B cell (primary cell): ENCODE data around the gene CACHD1. TPM values are rescaled to one million over a fixed set of nuclear protein-coding genes. Genes with fewer than 3 reads are reported as not detected.

ENCODE experiments used
- ATAC-seq: fragments of 200-7000 bp; cut with Tn5 transposase; one replicate; pipeline ENCODE4 v1.10.0; 2021; ENCODE audit warnings: low read depth, mild to moderate bottlenecking, moderate number of reproducible peaks, moderate library complexity
- CTCF ChIA-PET: fragments of 350-600 bp; sonication (Branson Sonifier 250); formaldehyde crosslinking; loops from one replicate; lab custom pipeline; 2021; ENCODE audit warnings: antibody characterized with exemption, inconsistent platforms; lab: Charles Lee
- POLR2A ChIA-PET: fragments of 350-600 bp; sonication (Branson Sonifier 250); formaldehyde crosslinking; loops from one replicate; lab custom pipeline; 2021; ENCODE audit warnings: antibody characterized with exemption; lab: Charles Lee
- DNase-seq: peaks from one replicate; pipeline ENCODE4 v3.0.0; 2013
- H2AFZ ChIP-seq: 2 replicates; pipeline ENCODE4 v1.6.1; 2012; ENCODE audit warnings: mild to moderate bottlenecking, low read depth, low read length; ENCODE audit not compliant: insufficient read depth, poor library complexity, severe bottlenecking
- H3K27ac ChIP-seq, 2 donors: 1 replicate in 1 of 2; 2 replicates in 1 of 2; pipeline ENCODE4 v1.5.1; 2012 to 2013; ENCODE audit warnings: low read length in 2 of 2, mild to moderate bottlenecking in 2 of 2, moderate library complexity in 1 of 2
- H3K27me3 ChIP-seq, 4 experiments: fragments of 200-600 bp in 1 of 4; sonication (generic) in 1 of 4; replicated peaks in 1 of 4; 1 replicate in 2 of 4; 2 replicates in 2 of 4; pipeline versions ENCODE4 v1.6.1 to v1.7.0; 2013 to 2016; ENCODE audit warnings: low read length in 3 of 4, mild to moderate bottlenecking in 2 of 4, mixed read lengths in 1 of 4, moderate library complexity in 1 of 4; ENCODE audit not compliant: insufficient read depth in 4 of 4, control insufficient read depth in 3 of 4; ENCODE audit errors: control extremely low read depth in 1 of 4
- H3K36me3 ChIP-seq, 2 experiments: replicated peaks in 1 of 2; 1 replicate in 1 of 2; 2 replicates in 1 of 2; pipeline versions ENCODE4 v1.6.1 to v1.7.1; 2013; ENCODE audit warnings: low read length in 1 of 2; ENCODE audit not compliant: insufficient read depth in 2 of 2, control insufficient read depth in 1 of 2; ENCODE audit errors: control extremely low read depth in 1 of 2, extremely low read depth in 1 of 2
- H3K4me1 ChIP-seq, 2 donors: fragments of 200-600 bp in 1 of 2; sonication (generic) in 1 of 2; 1 replicate in 1 of 2; 2 replicates in 1 of 2; pipeline versions ENCODE4 v1.5.1 to v1.6.1; 2013 to 2017; ENCODE audit warnings: low read length in 2 of 2; ENCODE audit not compliant: control insufficient read depth in 2 of 2, insufficient read depth in 2 of 2
- H3K4me2 ChIP-seq: replicated peaks from 2 replicates; pipeline ENCODE3; 2012; ENCODE audit warnings: mild to moderate bottlenecking, low read depth, low read length; ENCODE audit not compliant: poor library complexity, severe bottlenecking
- H3K4me3 ChIP-seq, 5 experiments: fragments of 200-600 bp in 1 of 5; sonication (generic) in 1 of 5; 1 replicate in 3 of 5; 2 replicates in 2 of 5; pipeline versions ENCODE4 v1.5.1 to v1.7.0; 2011 to 2016; ENCODE audit warnings: low read length in 4 of 5, mild to moderate bottlenecking in 4 of 5, low read depth in 2 of 5, control low read depth in 1 of 5, moderate library complexity in 1 of 5; ENCODE audit not compliant: insufficient read depth in 1 of 5; ENCODE audit errors: control extremely low read depth in 1 of 5, extremely low read depth in 1 of 5
- H3K79me2 ChIP-seq: fragments of 200-600 bp; sonication (generic); one replicate; pipeline ENCODE4 v1.6.0; 2016; ENCODE audit warnings: low read length; ENCODE audit not compliant: control insufficient read depth, insufficient read depth
- H3K9ac ChIP-seq: fragments of 200-600 bp; sonication (generic); 2 replicates; pipeline ENCODE4 v1.6.1; 2017; ENCODE audit warnings: mild to moderate bottlenecking, low read length, moderate library complexity
- H3K9me3 ChIP-seq, 3 donors: one replicate each; pipeline versions ENCODE4 v1.6.1 to v1.7.1; 2013; ENCODE audit warnings: low read length in 2 of 3; ENCODE audit not compliant: control insufficient read depth in 2 of 3, insufficient read depth in 1 of 3; ENCODE audit errors: control extremely low read depth in 1 of 3
- H4K20me1 ChIP-seq: 2 replicates; pipeline ENCODE4 v1.6.0; 2012; ENCODE audit warnings: mild to moderate bottlenecking, low read length; ENCODE audit not compliant: insufficient read depth, control insufficient read depth, poor library complexity, severe bottlenecking
- H3K27ac Mint-ChIP-seq: one replicate; pipeline ENCODE4 v1.8.0; 2021; ENCODE audit warnings: mixed read lengths
- H3K27me3 Mint-ChIP-seq: one replicate; pipeline ENCODE4 v1.8.0; 2021; ENCODE audit warnings: mixed read lengths
- H3K4me1 Mint-ChIP-seq: one replicate; pipeline ENCODE4 v1.8.0; 2021; ENCODE audit warnings: mixed read lengths
- H3K4me3 Mint-ChIP-seq: one replicate; pipeline ENCODE4 v1.8.0; 2021; ENCODE audit warnings: mixed read lengths
- H3K9me3 Mint-ChIP-seq: one replicate; pipeline ENCODE4 v1.8.0; 2022; ENCODE audit warnings: mixed read lengths; ENCODE audit not compliant: insufficient read depth
- CTCF ChIP-seq: fragments of 200-600 bp; IDR thresholded peaks from one replicate; pipeline ENCODE4 v1.8.0; 2022; ENCODE audit warnings: antibody characterized with exemption, mild to moderate bottlenecking
- EZH2 ChIP-seq: IDR thresholded peaks from 2 replicates; pipeline ENCODE4 v1.6.1; 2012; ENCODE audit warnings: borderline replicate concordance, low read depth, mild to moderate bottlenecking, moderate library complexity, low read length; ENCODE audit not compliant: insufficient read depth, poor library complexity, severe bottlenecking
- WGBS: methylation state at CpG from one replicate; pipeline ENCODE4 v1.1.5; 2013; ENCODE audit warnings: missing lambda C conversion rate; ENCODE audit not compliant: insufficient coverage; 5-methylcytosine and 5-hydroxymethylcytosine counted together
- intact Hi-C: fragments of 100-400 bp; cut with micrococcal nuclease; formaldehyde crosslinking; loops from one replicate; pipeline ENCODE4 v1.10.0; 2022
- polyA plus RNA-seq: library from polyadenylated mRNA; depleted of rRNA; stranded (reverse); fragments of >200 nt; gene quantifications from 2 replicates; pipeline ENCODE4 v1.2.3, GENCODE V29; 2012
- total RNA-seq, 2 donors: library from RNA; stranded (reverse); fragments of 120-200 nt in 1 of 2; gene quantifications; 1 replicate in 1 of 2; 2 replicates in 1 of 2; pipeline versions ENCODE4 v1.2.3 to v1.2.4, GENCODE V29; 2013 to 2022

The CACHD1 gene
- total and polyA plus RNA-seq, 2 donors (not counting 1 experiment from before 2014, with no cell fraction given): not detected

GRCh38 chr1:64516803-64517568 is 47.1 kb downstream of the CACHD1 start:
- no peaks in the 10 kb centered on the region for H3K27me3 ChIP-seq
- H3K4me1 ChIP-seq: no peaks in the 10 kb centered on the region
- H3K4me3 ChIP-seq: no peak overlapping the region
- no peaks in the 10 kb centered on the region for H3K36me3 ChIP-seq
- DNase-seq (no peak), ATAC-seq (no peak)
- H3K4me2 ChIP-seq: no peak overlapping the region
- no peak overlapping the region for H2AFZ ChIP-seq
- no peaks in the 10 kb centered on the region for H4K20me1 ChIP-seq
- POLR2A ChIA-PET: no interaction called here
- no peak overlapping the region for H3K9ac ChIP-seq
- Mint-ChIP-seq H3K27me3 (peaks cover 4% of the 10 kb centered on the region), H3K9me3 (no peaks in the 10 kb centered on the region), H3K4me3 (no peak overlapping the region), H3K4me1 (peaks cover 4% of the 10 kb centered on the region), H3K27ac (no peak overlapping the region)
- TF ChIP-seq EZH2: no peak
- no peak for TF ChIP-seq CTCF
- WGBS: no CpG with 5 or more reads among the region's 2 CpGs
- H3K79me2 ChIP-seq: no peaks in the 10 kb centered on the region
- no peak overlapping the region for H3K27ac ChIP-seq
- CTCF ChIA-PET: no interaction called here
- no peaks in the 10 kb centered on the region for H3K9me3 ChIP-seq
- intact Hi-C loops: no loop called here

GRCh38 chr1:64517640-64518039 is 47.7 kb downstream of the CACHD1 start:
- no CpG with 5 or more reads among the region's 2 CpGs for WGBS
- no peak for DNase-seq
- TF ChIP-seq CTCF: no peak
- no peak for TF ChIP-seq EZH2
- H3K4me3 ChIP-seq: no peak overlapping the region
- no peak overlapping the region for H3K27ac Mint-ChIP-seq
- H3K27me3 Mint-ChIP-seq: peaks cover 4% of the 10 kb centered on the region
- no peak overlapping the region for H3K27ac ChIP-seq
- no peaks in the 10 kb centered on the region for H3K27me3 ChIP-seq
- H3K9me3 Mint-ChIP-seq: no peaks in the 10 kb centered on the region
- H4K20me1 ChIP-seq: no peaks in the 10 kb centered on the region
- no peaks in the 10 kb centered on the region for H3K9me3 ChIP-seq
- H3K4me2 ChIP-seq: no peak overlapping the region
- no peak overlapping the region for H2AFZ ChIP-seq
- ChIA-PET CTCF (no interaction called here), POLR2A (no interaction called here)
- H3K4me3 Mint-ChIP-seq: no peak overlapping the region
- no peak overlapping the region for H3K9ac ChIP-seq
- ATAC-seq: no peak
- H3K4me1 ChIP-seq: no peaks in the 10 kb centered on the region
- H3K4me1 Mint-ChIP-seq: peaks cover under 1% of the 10 kb centered on the region
- intact Hi-C loops: no loop called here
- H3K79me2 ChIP-seq: no peaks in the 10 kb centered on the region
- no peaks in the 10 kb centered on the region for H3K36me3 ChIP-seq
